ELR (cell line): ENCODE measurements around the gene CHMP2A.
A peak's percentile ranks its signal among the peaks of the same experiment; 100 is the strongest.
"Not testable (repeated sequence)": the region's sequence is repeated elsewhere in the genome, so short reads cannot be mapped to it uniquely, and the experiment has no call there.

ENCODE experiments used
- DNase-seq: peaks from one replicate; pipeline ENCODE4 v3.0.0-alpha.2; 2015; ENCODE audit warnings: low read depth

Gene CHMP2A

DNA sequence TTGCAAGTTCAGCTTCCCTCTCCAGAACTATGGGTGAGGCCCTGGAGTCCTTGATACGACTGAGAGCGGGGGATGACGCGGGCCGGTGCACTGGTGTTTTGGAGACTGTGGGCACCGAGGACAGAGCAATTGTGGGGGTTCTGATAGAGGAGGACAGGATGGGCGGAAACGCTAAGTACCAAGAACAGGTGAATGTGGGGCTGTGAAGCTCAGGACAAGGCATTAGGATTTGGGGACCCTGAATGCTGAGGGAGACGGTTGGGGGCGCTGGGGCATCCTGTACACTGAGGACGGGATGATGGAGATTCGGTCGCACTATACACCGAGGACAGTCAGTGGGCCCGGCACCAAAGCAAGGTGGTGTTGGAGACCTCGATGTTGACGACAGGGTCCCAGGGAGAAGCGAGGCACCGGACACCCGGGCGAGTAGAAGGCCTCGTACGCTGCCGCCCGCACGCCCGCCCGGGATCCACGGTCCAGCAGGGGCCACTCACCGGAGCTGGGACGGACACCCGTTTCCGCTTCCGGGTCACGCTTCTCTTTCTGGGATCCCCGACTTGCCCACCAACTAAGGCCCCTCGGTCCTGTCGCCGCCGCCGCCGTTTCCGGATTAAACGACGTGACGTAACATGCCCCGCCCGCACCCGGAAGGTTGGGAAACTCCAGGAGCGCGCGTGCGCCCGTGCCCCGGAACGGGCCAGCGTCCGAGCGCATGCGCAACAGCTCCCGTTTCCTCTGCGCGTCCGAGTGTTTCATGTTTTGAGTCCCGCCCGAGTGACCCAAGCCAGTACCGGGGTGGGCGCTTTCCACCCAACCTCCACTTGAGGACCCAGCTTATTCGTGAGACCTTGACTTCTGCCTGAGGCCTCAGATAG lies at the start of gene CHMP2A:
CHMP2A (minus strand) TSS at position 612 of the 875 bp plus-strand sequence. CDS start 893 bp downstream, outside the sequence.
- peak; percentile 94 for DNase-seq

DNA sequence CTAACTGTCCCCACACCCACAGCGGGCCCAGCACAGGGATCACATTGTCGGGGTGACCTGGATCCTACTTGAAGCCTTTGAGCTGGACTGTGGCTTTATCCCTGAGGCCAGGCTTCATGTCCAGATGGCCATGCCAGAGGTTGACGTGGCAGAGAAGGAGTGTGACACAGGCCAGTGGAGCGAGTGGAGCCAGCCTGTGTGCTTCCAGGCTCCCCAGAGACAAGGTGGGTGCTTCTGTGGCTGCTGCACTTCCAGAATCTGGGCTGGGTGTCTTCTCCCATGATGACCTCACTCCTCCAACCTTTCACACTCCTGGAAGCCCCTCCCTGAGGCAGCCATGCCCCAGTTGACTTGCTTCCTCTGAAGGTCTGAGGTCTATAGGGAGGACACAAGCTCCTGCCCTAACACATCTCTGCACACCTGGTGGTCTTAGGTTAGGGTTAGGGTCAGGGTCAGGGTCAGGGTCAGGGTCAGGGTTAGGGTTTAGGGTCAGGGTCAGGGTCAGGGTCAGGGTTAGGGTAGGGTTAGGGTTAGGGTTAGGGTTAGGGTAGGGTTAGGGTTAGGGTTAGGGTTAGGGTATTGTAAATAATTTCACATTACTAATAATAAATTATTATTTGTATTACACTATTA lies 31.3 kb upstream of the CHMP2A start:
- DNase-seq: no peak

DNA sequence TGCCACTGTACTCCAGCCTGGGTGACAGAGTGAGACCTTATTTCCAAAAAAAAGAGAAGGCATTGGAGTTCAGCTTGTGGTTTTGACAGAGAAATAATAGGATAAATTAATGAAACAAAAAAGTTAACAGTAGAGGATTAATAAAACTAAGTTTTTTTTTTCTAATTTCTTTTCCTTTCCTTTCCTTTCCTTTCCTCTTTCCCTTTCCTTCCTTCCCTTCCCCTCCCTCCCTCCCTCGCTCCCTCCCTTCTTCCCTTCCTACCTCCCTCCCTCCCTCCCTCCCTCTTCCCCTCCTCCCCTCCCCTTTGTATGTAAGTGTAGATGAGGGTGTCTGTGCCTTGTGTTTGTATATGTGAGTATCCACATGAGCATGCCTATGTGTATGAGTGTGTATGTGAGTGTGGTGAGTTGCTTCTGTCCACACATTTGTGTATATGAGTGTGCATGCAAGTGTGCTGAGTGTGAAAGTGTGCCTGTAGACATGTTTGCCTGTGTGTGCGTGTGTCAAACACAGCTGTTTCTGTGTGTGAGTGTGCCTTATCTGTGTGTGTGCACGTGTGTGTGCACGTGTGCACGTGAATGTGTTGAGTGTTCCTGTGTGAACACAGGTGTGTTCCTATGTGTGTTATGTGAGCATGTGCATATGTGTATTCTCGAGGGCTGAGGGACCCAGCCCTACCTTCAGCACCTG lies 30.7 kb upstream of the CHMP2A start:
- DNase-seq: no peak

DNA sequence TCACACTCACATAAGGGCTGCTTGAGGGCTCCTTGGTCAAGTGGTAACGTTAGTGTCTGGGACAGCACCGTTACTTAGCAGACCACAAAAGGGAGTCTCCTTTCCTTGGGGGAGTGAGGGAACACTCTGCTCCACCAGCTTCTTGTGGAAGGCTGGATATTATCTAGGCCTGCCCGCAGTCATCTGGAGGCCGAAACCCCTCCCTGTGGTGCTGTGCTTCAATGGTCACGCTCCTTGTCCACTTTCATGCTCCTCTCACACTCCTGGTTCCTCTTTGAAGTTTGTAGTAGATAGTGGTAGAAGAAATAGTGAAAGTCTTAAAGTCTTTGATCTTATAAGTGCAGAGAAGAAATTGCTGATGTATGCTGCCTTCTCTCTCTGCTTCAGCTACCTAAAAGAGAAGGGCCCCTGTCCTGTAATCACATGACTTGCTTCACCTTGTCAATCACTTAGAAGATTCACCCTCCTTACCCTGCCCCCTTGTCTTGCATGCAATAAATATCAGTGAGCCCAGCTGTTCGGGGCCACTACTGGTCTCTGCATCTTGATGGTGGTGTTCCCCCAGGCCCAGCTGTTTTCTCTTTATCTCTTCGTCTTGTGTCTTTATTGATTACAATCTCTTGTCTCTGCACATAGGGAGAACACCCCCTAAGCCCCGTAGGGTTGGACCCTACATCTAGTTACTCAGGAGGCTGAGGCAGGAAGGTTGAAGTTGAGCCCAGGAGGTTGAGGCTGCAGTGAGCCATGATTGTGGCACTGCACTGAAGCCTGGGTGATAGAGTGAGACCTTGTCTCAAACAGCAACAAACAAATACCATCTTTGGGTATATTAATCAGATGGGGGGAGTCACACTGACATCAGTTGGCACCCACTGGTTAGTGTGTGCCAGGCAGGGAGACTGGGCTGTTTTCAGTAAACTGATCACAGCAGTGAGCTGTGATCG lies 29.9 kb upstream of the CHMP2A start:
- no peak for DNase-seq

GRCh38 chr19:58582985-58583384 lies 28.1 kb upstream of the CHMP2A start:
- no peak for DNase-seq

- peak; percentile 85 for DNase-seq
These were observed 26.6 kb upstream of the CHMP2A start for GRCh38 chr19:58581227-58582141.

DNA sequence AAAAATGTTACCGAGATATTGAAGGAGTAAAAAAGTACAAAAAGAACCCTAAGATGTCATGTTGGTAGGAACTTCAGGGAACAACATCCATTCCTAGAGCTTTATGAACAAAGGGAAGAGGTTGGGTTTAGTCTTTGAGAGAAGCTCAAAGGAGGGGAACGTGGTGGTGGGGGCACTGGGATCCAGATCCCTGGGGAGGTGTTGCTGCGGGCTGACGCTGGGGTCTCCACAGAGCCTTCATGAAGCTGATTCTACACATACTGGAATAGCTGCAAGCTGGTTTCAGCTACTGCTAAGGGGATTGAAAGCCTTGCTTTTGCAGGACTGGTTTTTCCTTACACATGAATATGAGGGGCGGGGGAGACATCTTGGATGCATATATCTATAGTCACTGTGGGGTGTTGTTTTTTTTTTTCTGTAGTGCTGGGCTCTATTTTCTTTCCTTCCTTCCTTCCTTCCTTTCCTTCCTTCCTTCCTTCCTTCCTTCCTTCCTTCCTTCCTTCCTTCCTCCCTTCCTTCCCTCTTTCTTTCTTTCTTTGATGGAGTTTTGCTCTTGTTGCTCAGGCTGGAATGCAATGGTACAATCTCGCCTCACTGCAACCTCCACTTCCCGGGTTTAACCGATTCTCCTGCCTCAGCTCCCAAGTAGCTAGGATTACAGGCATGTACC lies 24.7 kb upstream of the CHMP2A start:
- no peak for DNase-seq

DNA sequence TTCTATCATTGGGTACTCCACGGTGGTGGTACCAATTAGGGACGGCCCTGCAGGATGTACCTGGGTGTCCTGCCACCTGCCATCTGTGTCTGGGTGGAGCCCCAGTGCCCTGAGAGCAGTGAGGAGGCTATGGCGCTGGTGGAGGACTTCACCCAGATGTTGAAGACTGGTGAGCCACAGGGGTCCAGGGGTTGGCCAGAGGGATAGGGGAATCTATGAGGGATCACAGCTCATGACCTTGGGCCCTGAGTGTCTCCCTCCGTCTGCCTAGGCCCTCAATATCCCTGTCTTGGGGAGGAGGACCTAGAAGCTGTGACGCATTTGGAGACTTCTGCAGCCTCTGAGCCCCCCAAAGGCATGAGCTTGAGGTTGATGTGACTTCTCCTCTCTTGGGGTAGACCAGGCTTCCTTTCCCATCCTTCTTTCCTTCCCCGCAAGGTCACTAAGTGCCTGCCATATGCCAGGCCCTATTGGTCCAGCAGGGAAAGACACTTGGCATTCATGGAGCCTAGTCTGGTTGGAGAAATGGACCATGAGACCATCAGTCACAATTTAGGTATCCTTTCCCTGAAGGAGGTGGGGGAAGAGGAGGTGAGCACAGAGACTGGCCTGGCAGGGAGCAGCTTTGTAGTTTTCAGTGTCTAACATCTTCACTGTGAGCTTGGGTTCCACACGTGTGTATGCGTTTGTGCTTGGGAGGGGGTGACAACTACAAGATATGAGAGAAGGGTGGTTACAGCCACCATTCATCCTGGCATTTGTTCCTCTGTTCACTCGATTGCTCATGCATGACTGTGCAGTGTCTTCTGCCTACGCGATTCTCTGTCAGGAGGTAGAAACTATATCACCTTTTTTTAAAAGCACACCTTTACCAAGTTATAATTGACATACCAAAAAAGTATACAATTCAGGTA lies 23.4 kb upstream of the CHMP2A start:
- DNase-seq: no peak

- DNase-seq: not testable (repeated sequence)
These were observed 22.7 kb upstream of the CHMP2A start for GRCh38 chr19:58577581-58577980.

DNA sequence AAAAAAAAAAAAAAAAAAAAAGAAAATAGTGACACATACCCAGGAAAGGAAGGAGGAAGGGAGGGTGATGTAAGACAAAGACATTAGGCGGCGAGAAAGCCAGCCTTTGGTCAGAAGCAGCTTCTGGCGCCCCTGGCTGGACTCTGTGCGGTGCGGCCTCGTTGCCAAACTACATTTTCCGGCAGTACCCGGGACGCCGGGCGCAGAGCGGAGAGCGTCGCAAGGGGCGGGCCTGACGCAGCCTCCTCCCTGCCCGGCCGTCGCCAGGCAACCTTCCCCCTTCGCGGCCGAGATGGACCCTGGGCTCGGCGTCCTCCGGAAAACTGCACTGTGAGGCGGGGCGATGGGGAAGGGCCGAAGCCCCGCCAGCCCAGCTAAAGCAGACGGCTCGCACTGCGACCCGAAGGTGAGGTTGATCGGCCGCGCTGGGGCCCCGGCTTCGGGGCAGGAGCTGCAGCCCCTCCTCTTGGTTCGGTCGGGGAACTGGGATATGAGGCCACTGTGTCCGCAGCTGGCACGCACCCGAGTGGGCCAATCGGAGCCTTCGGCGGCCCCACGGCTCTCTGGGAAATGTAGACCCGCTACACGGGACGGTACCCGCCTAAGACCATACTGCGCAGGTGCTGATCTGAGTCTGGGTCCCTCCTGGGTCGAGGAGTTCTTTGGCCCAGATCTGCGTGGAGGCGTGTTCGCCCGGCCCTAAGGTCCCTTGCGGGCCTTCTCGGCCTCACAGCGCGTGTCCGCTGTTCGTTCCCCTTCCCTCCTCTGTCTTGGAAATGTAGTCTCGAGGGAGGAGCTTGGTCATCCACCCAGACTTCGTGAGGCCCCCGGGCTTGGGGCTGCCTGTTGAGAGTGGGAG lies 20.5 kb upstream of the CHMP2A start:
- DNase-seq: peak; percentile 88

GRCh38 chr19:58573658-58574164 lies 18.8 kb upstream of the CHMP2A start:
- no peak for DNase-seq

- DNase-seq: peak; percentile 99
These were observed 18.1 kb upstream of the CHMP2A start, which contains the start of gene MZF1 for GRCh38 chr19:58572818-58573657. Gene MZF1, minus strand, starts transcription at chr19:58573335. Its CDS starts 1,946 bp downstream, at chr19:58571389.

GRCh38 chr19:58572026-58572817 lies 17.3 kb upstream of the CHMP2A start:
- DNase-seq: no peak

GRCh38 chr19:58571575-58571947 lies 16.7 kb upstream of the CHMP2A start:
- DNase-seq: no peak

- no peak for DNase-seq
These were observed 16.1 kb upstream of the CHMP2A start for GRCh38 chr19:58570770-58571574.
